H1 (cell line): ENCODE results near the gene VPS26A. TPM values are rescaled to one million over a fixed set of nuclear protein-coding genes. Genes with fewer than 3 reads are reported as not detected.

Experiments used
- BCL11A ChIP-seq, 2 experiments: IDR thresholded peaks; one replicate each; pipeline ENCODE4 v1.6.1; 2011; ENCODE audit warnings: low read depth in 2 of 2, low read length in 2 of 2, mild to moderate bottlenecking in 2 of 2
- polyA plus RNA-seq, 7 experiments: library from polyadenylated mRNA; depleted of rRNA in 3 of 7; stranded (reverse) in 5 of 7; unstranded in 2 of 7; fragments of >200 nt in 5 of 7; fragments of 200-250 nt in 2 of 7; gene quantifications; 1 replicate in 5 of 7; 2 replicates in 1 of 7; 4 replicates in 1 of 7; pipeline versions ENCODE4 v1.2.1 to v1.2.3, GENCODE V29; 2011 to 2013; ENCODE audit warnings: missing spikeins in 2 of 7, mixed read lengths in 2 of 7
- total RNA-seq: library from RNA; stranded (reverse); fragmentation: NEBNext Ultra II Directional; extraction: Animal tissue kit (Norgen Biotek cat#: 25700); gene quantifications from 2 replicates; pipeline ENCODE4 v1.2.1, GENCODE V29; 2021

VPS26A gene
- total and polyA plus RNA-seq, 2 of the 8 experiments (the other 6 are each of a cell fraction or from before 2014, with no cell fraction given) = 10.7 to 44.8 TPM

DNA sequence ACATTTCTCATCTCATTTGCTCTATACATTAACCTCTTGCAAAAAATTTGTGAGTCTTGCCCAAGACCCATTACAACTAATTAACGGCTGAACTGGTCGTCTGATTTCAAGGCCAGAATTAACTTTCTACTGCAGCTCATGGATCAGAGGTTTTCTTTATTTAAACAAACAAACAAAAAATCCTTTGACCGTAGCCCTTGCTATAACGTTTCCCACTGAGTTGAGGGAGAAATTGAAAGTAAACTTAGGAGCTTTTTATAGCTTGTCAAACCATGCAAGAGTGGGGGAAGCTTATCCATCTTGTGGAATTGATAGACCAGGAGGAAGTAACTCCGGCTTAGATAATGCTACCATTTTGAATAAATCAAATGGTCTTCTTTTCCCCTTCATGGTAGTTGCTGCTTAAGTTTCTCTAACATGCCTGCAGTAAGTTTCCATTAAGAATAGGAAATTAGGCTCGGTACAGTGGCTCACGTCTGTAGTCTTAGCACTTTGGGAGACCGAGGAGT is 32.8 kb upstream of the VPS26A start (continued):
- no peak for TF ChIP-seq BCL11A (IDR thresholded peaks at IDR 0.05; ENCODE audit: low read depth in 2 of 2, low read length in 2 of 2)
